ENCODE measurements around the gene NCR1.

DNA sequence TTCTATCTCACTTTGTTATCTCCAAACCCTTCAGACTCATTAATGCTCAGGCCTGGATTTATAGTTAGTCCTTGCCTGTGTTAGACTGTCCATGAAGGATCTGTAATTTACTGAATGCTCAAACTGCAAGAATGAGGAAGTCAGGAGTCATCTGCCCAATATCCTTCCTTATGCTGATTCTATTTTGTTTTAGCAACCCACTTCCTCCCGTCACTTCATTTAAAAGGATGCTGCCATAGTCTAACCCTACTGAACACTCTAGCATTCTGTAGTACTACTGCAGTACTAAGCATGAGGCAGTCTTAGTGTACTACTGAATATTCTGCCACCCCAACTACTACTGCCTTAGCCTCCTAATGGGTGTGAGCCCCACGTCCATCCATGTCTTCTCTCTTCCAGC lies 30.4 kb upstream of the NCR1 start:
- TF ChIP-seq, protein P1, sequence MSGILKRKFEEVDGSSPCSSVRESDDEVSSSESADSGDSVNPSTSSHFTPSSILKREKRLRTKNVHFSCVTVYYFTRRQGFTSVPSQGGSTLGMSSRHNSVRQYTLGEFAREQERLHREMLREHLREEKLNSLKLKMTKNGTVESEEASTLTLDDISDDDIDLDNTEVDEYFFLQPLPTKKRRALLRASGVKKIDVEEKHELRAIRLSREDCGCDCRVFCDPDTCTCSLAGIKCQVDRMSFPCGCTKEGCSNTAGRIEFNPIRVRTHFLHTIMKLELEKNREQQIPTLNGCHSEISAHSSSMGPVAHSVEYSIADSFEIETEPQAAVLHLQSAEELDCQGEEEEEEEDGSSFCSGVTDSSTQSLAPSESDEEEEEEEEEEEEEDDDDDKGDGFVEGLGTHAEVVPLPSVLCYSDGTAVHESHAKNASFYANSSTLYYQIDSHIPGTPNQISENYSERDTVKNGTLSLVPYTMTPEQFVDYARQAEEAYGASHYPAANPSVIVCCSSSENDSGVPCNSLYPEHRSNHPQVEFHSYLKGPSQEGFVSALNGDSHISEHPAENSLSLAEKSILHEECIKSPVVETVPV (CRISPR knock-in tag; IDR thresholded peaks at IDR 0.05) = no peak
- TF ChIP-seq, protein P2, sequence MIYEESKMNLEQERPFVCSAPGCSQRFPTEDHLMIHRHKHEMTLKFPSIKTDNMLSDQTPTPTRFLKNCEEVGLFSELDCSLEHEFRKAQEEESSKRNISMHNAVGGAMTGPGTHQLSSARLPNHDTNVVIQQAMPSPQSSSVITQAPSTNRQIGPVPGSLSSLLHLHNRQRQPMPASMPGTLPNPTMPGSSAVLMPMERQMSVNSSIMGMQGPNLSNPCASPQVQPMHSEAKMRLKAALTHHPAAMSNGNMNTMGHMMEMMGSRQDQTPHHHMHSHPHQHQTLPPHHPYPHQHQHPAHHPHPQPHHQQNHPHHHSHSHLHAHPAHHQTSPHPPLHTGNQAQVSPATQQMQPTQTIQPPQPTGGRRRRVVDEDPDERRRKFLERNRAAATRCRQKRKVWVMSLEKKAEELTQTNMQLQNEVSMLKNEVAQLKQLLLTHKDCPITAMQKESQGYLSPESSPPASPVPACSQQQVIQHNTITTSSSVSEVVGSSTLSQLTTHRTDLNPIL (CRISPR knock-in tag; IDR thresholded peaks at IDR 0.05; ENCODE audit: low read depth) = no peak
- TF ChIP-seq ZNF70 (CRISPR knock-in tag; IDR thresholded peaks at IDR 0.05) (no peak), ZNF565 (CRISPR knock-in tag; conservative IDR thresholded peaks at IDR 0.05; ENCODE audit: low read depth) (no peak), RARB (CRISPR knock-in tag; IDR thresholded peaks at IDR 0.05) (no peak), ARNTL (CRISPR knock-in tag; IDR thresholded peaks at IDR 0.05; ENCODE audit: borderline replicate concordance, low read depth) (no peak), ESRRG (CRISPR knock-in tag; IDR thresholded peaks at IDR 0.05) (no peak), BACH2 (CRISPR knock-in tag; IDR thresholded peaks at IDR 0.05; ENCODE audit: borderline replicate concordance) (no peak)
- TF ChIP-seq, protein P3, sequence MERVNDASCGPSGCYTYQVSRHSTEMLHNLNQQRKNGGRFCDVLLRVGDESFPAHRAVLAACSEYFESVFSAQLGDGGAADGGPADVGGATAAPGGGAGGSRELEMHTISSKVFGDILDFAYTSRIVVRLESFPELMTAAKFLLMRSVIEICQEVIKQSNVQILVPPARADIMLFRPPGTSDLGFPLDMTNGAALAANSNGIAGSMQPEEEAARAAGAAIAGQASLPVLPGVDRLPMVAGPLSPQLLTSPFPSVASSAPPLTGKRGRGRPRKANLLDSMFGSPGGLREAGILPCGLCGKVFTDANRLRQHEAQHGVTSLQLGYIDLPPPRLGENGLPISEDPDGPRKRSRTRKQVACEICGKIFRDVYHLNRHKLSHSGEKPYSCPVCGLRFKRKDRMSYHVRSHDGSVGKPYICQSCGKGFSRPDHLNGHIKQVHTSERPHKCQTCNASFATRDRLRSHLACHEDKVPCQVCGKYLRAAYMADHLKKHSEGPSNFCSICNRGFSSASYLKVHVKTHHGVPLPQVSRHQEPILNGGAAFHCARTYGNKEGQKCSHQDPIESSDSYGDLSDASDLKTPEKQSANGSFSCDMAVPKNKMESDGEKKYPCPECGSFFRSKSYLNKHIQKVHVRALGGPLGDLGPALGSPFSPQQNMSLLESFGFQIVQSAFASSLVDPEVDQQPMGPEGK (CRISPR knock-in tag; IDR thresholded peaks at IDR 0.05; ENCODE audit: borderline replicate concordance) = no peak

Data from SK-N-SH treated with all-trans-retinoic acid at 6 μM for 48 hours (cell line).